Measurements from ENCODE around the gene MRPL20. TPM values are rescaled to one million over a fixed set of nuclear protein-coding genes. Genes with fewer than 3 reads are reported as not detected.
"Not testable (repeated sequence)": the region's sequence is repeated elsewhere in the genome, so short reads cannot be mapped to it uniquely, and the experiment has no call there.

The MRPL20 gene
- total RNA-seq, 2 donors from 2014 or later: 57.7 to 147 TPM

DNA sequence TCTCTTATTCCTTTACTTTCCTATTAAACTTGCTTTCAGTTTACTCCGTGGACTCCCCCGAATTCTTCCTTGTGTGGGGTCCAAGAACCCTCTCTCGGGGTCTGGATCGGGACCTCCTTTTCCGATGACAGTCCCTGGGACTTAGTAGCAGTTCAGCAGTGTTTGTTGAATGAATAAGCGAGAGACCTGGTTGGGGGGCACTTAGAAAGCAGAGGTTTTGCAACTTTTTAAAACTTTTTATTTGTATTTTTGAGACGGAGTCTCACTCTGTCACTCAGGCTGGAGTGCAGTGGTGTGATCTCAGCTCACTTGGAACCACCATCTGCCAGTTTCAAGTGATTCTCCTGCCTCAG lies 16.1 kb upstream of the MRPL20 start:
- no peak for ATAC-seq (replicated peaks)
- peaks cover 10% of the 10 kb centered on the region for H3K27me3 Mint-ChIP-seq
- H3K36me3 Mint-ChIP-seq (ENCODE audit: low read depth): no peaks in the 10 kb centered on the region
- no peak overlapping the region for H3K4me3 Mint-ChIP-seq
- no peaks in the 10 kb centered on the region for H3K4me1 Mint-ChIP-seq
- H3K27ac Mint-ChIP-seq: no peak overlapping the region
- H3K9me3 Mint-ChIP-seq: no peaks in the 10 kb centered on the region

DNA sequence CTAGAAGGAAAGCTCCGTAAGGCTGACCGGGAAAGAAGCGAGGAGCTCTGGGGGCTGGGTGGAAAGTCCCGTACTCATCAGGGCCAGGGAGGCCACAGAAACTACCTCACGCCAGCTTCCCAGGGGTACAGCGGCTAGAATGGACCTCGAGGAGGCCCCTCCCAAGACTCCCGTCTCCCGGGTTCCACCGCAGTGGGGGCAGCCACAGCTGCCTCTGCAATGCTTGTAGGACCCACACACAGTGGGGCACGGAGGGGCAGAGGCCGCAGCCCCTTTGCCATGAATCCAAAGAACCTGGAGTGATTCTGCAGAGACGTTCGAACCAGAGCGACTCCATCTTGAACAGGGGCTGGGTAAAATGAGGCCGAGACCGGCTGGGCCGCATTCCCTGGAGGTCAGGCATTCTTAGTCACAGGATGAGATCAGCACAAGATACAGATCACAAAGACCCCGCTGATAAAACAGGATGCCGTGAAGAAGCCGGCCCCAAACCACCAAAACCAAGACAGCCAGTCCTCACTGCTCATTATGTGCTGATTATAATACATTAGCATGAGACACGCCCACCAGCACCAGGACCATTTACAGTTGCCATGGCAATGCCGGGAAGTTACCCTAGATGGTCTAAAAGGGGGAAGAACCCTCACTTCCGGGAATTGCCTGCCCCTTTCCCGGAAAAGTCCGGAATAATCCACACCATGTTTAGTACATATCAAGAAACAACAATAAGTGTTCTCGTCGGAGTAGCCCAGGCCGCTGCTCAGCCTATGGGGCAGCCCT lies 15.6 kb upstream of the MRPL20 start:
- H3K9me3 Mint-ChIP-seq: no peaks in the 10 kb centered on the region
- peaks cover 10% of the 10 kb centered on the region for H3K27me3 Mint-ChIP-seq
- no peaks in the 10 kb centered on the region for H3K36me3 Mint-ChIP-seq (ENCODE audit: low read depth)
- peaks cover 4% of the 10 kb centered on the region for H3K4me1 Mint-ChIP-seq
- peak; percentile 38 for ATAC-seq (replicated peaks)
- no peak overlapping the region for H3K4me3 Mint-ChIP-seq
- H3K27ac Mint-ChIP-seq: no peak overlapping the region

DNA sequence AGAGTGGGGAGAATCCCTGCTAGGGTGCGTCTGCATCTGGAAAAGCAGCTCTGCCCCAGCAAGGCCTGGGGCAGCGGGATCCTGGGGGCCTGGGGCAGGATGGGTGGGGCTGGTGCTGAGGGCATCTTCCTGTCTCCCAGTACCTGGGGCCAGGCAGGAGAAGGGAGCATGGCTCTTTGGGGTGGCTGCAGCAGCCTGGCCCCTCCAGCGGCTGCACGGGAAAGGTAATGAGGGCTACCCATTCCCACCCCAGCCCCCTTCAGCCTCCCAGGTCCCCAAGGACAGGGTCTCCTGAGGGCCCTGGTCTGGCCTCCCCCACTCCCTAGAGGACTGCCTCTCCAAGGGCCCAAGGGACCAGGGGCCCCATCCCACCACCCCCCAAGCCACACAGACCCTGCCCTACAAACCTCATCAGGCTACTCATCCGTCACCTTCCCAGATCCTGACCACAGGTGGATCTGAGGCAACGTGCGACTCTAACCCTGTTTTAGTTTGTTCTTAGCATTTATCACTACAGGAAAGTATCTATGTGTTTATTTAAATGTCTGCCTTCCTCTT lies 14.9 kb upstream of the MRPL20 start:
- Mint-ChIP-seq H3K27me3 (peaks cover 10% of the 10 kb centered on the region), H3K27ac (no peak overlapping the region), H3K4me3 (no peak overlapping the region), H3K4me1 (peaks cover 7% of the 10 kb centered on the region), H3K9me3 (no peaks in the 10 kb centered on the region), H3K36me3 (ENCODE audit: low read depth) (no peaks in the 10 kb centered on the region)
- no peak for ATAC-seq (replicated peaks)

DNA sequence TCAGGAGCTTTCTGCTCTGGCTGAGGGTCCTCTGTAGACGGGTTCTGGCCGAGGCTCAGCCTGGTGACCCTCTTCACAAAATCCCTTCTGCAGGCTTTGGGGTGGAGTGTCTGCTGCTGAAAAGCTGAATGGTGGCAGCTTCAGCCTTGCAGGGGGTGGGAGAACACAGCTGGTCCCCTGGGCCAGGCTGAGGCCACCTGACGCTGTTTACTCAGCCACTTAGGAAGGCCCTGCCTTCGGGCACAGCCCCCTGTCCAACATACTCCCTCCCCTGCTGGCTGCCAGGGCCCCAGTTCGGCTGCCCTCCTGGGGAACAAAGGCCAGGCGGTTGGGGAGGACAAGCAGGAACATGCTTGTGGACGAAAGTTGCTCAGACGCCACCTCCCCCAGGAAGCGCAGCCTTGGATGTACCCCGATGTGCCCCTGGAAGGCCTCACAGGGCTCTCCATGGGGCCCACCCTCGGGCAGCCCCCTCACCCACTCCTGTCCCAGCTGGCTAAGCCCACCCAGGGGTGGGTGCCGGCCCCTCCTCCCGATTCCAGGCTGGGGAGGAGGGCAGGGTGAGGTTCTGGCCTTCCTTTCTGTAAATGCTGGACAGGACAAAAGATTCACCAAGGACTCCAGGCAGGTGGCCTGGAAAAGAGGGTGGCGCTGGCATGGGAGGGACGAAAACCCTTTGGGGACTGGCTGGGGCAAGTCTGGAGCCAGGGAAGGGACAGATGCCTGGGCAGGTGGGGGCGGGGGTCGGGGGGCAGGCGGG lies 14.2 kb upstream of the MRPL20 start, which contains the start of gene ANKRD65:
Gene ANKRD65 (minus strand): TSS at position 130 of the 760 bp plus-strand sequence. CDS start 271 bp downstream, outside the sequence.
- no peak for ATAC-seq (replicated peaks)
- Mint-ChIP-seq H3K27me3 (peaks cover 8% of the 10 kb centered on the region), H3K27ac (no peak within 1 kb of the TSS), H3K36me3 (ENCODE audit: low read depth) (no peaks in the 10 kb centered on the region), H3K4me1 (peaks cover 7% of the 10 kb centered on the region), H3K4me3 (no peak within 1 kb of the TSS), H3K9me3 (no peaks in the 10 kb centered on the region)

DNA sequence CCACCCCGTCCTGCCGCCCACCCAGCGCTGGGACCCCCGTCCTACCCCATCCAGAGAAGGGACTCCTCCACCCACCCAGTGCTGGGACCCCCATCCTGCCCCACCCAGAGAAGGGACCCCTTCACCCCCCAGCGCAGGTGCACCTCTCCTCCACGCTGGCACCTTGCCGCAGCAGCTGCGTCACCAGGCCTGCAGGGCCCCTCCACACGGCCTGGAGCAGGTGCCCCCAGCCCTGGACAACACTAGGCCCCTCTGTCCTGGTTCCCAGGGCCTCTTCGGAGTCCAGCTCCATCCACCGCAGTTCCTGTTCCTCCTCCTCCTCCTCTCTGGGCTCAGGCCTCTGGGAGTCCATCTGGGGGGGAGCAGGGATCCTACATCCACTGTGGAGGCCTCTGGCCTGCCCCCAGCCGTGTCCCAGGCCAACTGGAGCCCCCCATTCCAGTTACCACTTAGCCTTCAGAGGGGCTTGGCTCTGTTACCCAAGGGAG lies 13.6 kb upstream of the MRPL20 start:
- ATAC-seq (replicated peaks): no peak
- Mint-ChIP-seq H3K4me1 (peaks cover 7% of the 10 kb centered on the region), H3K9me3 (no peaks in the 10 kb centered on the region), H3K27me3 (peaks cover 7% of the 10 kb centered on the region), H3K27ac (no peak overlapping the region), H3K36me3 (ENCODE audit: low read depth) (no peaks in the 10 kb centered on the region), H3K4me3 (no peak overlapping the region)

DNA sequence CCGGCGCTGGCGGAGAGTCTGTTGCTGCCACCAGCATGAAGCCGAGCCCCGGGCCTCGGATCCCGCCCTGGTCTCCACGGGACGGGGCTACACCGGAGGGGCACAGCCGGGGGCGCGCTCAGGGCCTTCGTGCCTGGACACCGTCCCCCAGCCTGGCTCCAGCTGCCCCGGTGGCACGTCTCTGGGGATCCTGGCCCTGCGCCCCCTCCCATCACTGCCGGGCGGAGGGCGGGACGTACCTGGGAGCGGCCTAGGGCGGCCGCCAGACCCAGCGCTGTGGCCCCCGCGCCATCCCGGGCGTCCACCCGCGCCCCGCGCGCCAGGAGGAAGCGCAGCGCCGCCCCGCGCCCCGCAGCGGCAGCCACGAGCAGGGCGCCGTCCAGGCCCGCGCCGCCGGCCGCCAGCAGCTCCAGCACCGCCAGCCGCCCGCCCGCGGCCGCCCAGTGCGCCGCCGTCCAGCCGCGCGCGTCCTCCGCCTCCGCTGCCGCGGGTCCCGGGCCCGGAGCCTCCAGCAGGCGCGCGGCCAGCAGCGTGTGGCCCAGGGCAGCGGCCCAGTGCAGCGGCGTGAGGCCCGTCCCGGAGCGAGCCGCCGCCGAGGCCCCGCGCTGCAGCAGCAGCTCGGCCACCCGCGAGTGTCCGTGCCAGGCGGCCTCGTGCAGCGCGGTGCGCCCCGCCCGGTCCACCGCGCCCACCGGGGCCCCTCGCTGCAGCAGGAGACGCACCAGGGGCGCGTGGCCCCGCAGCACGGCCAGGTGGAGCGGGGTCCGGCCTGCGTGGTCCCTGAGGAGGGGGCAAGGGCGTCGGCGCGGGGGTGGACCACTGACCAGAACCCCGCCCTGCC lies 12.9 kb upstream of the MRPL20 start:
- no peaks in the 10 kb centered on the region for H3K36me3 Mint-ChIP-seq (ENCODE audit: low read depth)
- peaks cover 7% of the 10 kb centered on the region for H3K27me3 Mint-ChIP-seq
- peak; percentile 28 for ATAC-seq (replicated peaks)
- H3K27ac Mint-ChIP-seq: no peak overlapping the region
- H3K4me3 Mint-ChIP-seq: no peak overlapping the region
- peaks cover 7% of the 10 kb centered on the region for H3K4me1 Mint-ChIP-seq
- no peaks in the 10 kb centered on the region for H3K9me3 Mint-ChIP-seq

DNA sequence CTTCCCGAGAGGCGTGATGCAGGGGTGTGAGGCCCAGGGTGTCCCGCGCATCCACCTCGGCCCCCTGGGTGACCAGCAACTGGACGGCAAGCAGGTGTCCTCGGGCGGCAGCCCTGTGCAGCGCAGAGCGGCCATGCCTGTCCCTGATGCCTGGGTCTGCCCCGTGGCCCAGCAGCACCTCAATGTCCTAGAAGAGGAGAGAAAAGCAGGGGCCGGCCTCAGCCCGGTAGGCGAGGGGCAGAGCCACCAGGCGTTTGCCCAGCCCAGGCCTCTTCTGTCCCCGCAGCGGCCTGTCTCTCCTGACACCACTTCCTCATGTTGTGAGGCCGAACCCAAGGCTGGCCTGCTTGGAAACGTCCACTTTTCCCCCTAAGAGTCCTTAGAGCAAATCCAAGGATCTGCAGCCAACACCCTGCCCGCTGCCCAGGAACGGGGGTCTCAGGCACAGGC lies 12.3 kb upstream of the MRPL20 start:
- ATAC-seq (replicated peaks): no peak
- peaks cover 7% of the 10 kb centered on the region for H3K4me1 Mint-ChIP-seq
- H3K27me3 Mint-ChIP-seq: peaks cover 7% of the 10 kb centered on the region
- H3K36me3 Mint-ChIP-seq (ENCODE audit: low read depth): no peaks in the 10 kb centered on the region
- no peaks in the 10 kb centered on the region for H3K9me3 Mint-ChIP-seq
- H3K4me3 Mint-ChIP-seq: no peak overlapping the region
- H3K27ac Mint-ChIP-seq: no peak overlapping the region

DNA sequence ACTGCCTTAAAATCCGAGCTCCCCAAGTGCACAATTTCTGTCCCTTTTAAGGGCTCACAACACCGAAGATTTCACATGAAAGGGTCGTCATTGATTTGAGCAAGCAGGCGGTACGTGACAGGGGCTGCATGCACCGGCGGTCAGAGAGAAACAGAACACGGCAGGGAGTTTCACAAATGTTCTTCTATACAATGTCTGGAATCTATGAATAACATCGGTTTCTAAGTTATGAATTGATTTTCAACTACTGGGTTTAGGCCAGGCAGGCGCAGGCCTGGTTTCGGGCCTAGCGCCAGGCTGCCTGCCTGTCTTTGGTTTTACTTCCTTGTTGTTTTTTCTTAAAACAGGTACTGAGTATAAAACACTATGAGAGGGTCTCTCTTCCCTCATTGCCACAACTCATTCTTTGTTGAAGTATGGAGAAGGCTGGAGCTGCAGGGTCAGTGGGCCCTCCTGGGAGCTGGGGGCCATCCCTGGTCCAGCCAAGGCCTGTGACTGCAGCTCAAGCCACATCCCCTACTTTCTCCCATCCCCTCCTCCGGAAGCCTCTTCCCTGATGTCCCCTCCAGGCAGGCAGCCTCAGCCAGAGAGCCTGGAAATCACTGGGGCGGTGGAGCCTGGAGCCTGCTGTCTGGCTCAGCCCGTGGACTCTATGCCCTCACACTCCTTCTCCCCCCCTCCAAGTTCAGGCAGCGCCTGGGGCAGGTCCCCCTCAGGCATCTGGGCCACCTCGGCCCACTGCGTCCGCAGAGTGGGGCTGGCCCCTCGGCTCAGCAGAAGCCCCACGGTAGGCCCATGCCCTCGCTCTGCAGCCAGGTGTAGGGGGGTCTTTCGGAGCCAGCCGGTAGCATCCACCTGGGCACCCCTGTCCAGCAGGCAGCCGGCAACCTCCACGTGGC lies 11.6 kb upstream of the MRPL20 start:
- Mint-ChIP-seq H3K27ac (peak overlapping the region; percentile 22), H3K36me3 (ENCODE audit: low read depth) (no peaks in the 10 kb centered on the region), H3K27me3 (peaks cover 7% of the 10 kb centered on the region), H3K4me1 (peaks cover 7% of the 10 kb centered on the region), H3K9me3 (no peaks in the 10 kb centered on the region), H3K4me3 (no peak overlapping the region)
- ATAC-seq (replicated peaks): no peak

DNA sequence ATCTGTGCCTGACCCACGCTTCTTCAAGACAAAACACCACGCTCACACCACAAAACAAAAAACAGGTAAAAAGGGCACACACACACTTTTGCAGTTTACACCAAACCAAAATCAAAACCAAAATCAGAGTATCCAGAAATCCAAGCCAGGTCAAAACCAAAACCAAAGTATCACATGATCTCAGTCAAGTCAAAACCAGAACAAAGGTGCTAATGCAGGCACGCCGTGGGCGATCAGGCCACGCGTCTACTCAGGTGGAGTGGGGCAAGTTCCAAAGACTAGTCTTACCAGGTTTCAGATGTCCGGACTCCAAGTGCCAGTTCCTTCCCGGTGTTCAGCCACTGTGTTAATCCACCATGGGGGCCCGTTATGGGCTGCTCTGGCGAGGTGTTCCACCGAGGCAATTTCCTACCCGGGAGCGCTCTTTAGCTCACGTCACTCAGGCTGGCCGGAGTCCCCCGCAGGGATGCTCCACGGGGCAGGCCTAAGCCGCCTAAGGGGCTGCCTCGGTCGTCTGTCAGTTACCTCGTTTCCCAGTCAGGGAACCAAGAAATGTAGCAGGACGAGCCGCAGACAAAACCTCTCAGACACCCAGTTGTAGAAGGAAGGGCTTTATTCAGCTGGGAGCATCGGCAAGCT lies 10.9 kb upstream of the MRPL20 start:
- Mint-ChIP-seq H3K27ac (peak overlapping the region; percentile 23), H3K4me3 (peak overlapping the region; percentile 24)
- H3K4me1 Mint-ChIP-seq; H3K27me3 Mint-ChIP-seq; H3K36me3 Mint-ChIP-seq (ENCODE audit: low read depth); H3K9me3 Mint-ChIP-seq: not testable (repeated sequence)
- ATAC-seq (replicated peaks): peak; percentile 47

DNA sequence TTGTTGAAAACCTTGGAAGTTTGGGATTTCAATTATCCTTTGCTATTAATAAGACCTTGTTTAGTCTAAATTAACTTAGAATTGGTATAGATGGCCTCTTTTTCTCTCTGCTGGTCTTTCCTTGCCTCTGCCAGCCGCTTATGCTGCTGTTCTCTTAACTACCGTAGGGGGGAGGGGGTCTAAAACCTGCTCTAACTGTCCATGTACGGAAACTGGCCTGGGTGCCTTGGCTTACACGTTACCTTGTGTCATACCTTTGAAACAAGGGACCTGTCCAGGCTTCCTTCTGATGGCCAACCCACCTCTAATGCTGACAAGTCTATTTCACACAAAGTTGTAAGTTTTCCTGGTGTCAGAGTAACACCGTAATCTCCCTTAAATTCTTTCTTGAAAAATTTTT lies 10.3 kb upstream of the MRPL20 start:
- not testable (repeated sequence) for H3K4me1 Mint-ChIP-seq; H3K9me3 Mint-ChIP-seq; H3K36me3 Mint-ChIP-seq (ENCODE audit: low read depth); H3K27me3 Mint-ChIP-seq; ATAC-seq (replicated peaks)
- Mint-ChIP-seq H3K4me3 (peak overlapping the region; percentile 24), H3K27ac (peak overlapping the region; percentile 23)

DNA sequence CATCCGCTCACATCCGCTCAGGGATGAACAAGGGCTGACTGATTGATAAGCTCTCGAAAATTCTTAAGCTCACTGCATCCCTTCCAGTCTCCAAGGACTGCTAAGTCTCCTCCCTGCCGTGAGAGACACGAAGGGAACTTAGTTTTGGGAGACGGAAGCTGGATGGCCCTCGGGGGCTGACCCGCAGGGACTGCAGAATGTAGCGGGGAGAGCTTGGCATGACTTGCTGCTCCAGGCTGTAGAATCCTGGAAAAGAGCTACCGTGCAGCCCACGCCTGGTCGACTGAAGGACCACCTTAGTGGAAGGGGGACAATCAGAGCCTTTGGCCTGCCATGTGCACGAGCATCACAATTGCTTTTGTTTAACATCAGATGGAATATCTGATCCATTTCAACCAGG lies 8.7 kb upstream of the MRPL20 start:
- ATAC-seq (replicated peaks): no peak
- H3K4me3 Mint-ChIP-seq: no peak overlapping the region
- no peak overlapping the region for H3K27ac Mint-ChIP-seq
- peaks cover 7% of the 10 kb centered on the region for H3K4me1 Mint-ChIP-seq
- H3K27me3 Mint-ChIP-seq: no peaks in the 10 kb centered on the region
- H3K36me3 Mint-ChIP-seq (ENCODE audit: low read depth): no peaks in the 10 kb centered on the region
- no peaks in the 10 kb centered on the region for H3K9me3 Mint-ChIP-seq

DNA sequence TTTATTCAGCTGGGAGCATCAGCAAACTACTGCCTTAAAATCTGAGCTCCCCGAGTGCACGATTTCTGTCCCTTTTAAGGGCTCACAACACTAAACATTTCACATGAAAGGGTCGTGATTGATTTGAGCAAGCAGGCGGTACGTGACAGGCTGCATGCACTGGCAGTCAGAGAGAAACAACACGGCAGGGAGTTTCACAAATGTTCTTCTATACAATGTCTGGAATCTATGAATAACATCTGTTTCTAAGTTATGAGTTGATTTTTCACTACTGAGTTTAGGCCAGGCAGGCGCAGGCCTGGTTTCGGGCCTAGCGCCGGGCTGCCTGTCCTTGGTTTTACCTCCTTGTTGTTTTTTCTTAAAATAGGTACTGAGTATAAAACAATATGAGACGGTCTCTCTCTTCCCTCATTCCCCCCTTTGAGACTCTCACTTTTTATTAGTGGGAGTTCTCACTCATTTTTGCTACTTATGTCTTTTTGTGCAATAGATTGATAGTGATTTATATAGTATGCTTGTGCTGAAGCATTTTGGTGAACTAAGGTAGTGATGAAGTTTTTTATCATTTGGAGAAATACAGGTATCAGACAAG lies 5.3 kb upstream of the MRPL20 start:
- peak overlapping the region; percentile 79 for H3K27ac Mint-ChIP-seq
- H3K4me3 Mint-ChIP-seq: peak overlapping the region; percentile 28
- ATAC-seq (replicated peaks): peak; percentile 31
- H3K4me1 Mint-ChIP-seq, H3K27me3 Mint-ChIP-seq, H3K9me3 Mint-ChIP-seq: not testable (repeated sequence)
- H3K36me3 Mint-ChIP-seq (ENCODE audit: low read depth): peaks cover 21% of the 10 kb centered on the region

DNA sequence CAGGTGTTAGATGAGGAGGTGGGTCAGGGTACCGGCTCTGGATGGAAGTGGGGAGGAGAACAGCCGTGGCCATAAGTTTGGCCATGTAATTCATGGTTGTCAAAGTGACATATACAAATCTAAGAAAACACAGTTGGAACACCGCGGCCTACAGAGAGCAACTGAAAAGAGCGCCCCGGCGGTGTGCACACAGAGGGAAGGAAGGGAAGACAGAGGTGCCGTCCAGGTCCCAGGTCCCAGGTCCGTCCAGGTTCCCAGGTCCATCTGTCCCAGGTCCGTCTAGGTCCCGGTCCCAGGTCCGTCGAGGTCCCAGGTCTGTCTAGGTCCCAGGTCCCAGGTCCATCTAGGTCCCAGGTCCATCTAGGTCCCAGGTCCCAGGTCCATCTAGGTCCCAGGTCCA lies 4.5 kb upstream of the MRPL20 start:
- no peak for ATAC-seq (replicated peaks)
- Mint-ChIP-seq H3K4me1 (no peaks in the 10 kb centered on the region), H3K4me3 (no peak overlapping the region), H3K27ac (peak overlapping the region; percentile 79), H3K36me3 (ENCODE audit: low read depth) (peaks cover 29% of the 10 kb centered on the region), H3K27me3 (no peaks in the 10 kb centered on the region), H3K9me3 (no peaks in the 10 kb centered on the region)

All from activated T-helper 17 cell treated with anti-CD3 and anti-CD28 coated beads, Interleukin-2, amount 50 U/mL, for 72 hours (primary cell).